ENCODE data around the gene DDO.
A peak's percentile ranks its signal among the peaks of the same experiment; 100 is the strongest.
"Not testable (repeated sequence)": the region's sequence is repeated elsewhere in the genome, so short reads cannot be mapped to it uniquely, and the experiment has no call there.

DDO gene, protein sequence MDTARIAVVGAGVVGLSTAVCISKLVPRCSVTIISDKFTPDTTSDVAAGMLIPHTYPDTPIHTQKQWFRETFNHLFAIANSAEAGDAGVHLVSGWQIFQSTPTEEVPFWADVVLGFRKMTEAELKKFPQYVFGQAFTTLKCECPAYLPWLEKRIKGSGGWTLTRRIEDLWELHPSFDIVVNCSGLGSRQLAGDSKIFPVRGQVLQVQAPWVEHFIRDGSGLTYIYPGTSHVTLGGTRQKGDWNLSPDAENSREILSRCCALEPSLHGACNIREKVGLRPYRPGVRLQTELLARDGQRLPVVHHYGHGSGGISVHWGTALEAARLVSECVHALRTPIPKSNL

DNA sequence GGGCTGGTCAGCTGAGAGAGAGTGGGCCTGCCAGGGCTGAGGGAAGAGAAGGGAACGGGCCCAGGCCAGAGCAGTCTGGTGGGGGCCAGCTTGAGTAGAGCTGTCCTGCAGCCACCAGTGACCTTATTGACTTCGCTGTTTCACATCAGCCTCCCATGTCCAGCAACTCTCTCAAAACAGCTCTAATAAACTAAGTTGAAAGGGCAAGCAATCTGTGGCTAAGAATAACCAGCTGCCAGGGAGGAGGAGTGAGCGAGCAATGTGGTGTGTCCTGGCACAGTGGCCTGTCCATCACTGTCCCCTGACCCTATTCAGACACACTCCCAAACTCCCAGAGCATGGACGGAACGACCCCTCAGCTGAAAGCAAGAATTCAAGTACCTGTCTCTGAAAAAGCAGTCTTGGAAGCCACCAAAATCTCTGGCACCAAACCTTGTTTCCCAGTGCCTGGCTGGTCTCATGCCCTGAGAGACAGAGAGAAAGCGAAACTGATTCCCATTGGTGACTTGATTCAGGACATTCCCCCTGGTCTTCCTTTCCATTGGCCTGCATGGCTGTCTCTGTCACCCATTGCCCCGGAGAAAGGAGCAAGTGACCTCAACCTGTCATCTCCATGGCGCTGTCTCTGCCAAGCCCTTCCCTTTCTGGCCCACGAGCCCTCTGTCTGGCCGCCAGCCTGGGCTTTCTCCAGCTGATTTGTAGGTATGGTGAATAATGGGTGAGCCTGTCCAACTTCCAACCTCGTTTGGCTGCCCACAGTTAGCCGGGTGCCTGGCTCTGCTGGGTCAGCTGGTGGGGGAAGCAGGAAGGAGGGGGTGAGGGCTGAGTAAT lies at the start of gene DDO:
DDO (minus strand) TSS at position 490 of the 831 bp plus-strand sequence. CDS start 2,113 bp downstream, outside the sequence.
- no peak for DNase-seq

DNA sequence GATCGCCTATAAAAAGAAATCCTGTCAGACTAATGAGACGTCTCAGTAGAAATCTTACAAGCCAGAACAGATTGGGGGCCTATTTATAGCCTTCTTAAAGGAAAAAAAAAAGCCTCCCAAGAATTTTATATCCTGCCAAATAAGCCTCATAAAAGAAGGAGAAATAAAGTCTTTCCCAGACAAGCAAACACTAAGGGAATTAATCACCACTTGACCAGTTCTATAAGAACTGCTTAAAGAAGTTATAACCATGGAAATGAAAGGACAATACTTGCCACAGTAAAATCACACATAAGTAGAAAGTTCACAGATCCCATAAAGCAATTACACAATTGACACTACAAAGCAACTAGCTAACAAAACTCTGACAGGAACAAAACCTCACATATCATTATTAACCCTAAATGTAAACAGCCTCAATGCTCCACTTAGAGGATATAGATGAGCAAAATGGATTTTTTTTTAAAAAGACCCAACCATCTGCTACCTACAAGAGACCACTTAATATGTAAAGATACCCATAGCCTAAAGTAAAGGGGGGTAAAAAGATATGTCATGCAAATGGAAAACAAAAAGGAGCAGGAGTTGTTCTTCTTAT lies 47.6 kb upstream of the DDO start:
- no peak for DNase-seq

DNA sequence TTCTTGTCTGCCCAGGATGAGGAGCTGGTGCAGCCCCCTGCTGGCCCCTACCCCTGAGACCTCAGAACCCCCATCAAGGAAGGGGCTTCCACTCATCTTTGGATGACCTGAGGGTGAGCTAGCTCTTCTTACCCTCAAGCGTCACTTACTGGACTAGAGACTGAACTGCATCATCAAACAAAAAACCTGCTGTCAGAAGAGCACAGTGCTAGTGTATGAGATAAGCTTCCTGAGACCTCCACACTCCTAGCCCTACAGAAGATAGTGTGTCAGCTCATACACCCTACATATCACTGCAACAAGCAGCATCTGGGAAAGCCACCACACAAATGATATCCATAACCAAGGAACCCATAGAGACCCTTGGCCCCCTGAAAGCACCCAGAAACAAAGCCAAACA lies 46.0 kb upstream of the DDO start:
- DNase-seq: no peak

DNA sequence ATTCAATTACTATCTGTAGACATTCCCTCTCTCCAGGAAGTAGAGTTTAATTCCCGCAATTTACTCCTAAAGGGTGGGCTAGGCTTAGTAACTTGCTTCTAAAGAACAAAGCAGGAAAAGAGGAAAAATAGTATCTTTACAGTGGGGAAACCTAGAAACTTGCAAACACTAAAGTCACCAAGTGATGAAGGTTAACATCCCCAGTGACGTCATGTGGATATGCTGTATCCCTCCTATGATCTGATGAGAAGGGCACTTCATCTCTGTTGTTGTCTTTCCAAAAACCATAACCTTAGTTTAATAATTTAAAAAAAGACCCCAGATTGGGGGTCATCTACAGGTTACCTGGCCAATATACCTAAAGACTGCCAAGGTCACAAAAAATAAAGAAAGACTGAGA lies 43.8 kb upstream of the DDO start:
- no peak for DNase-seq

DNA sequence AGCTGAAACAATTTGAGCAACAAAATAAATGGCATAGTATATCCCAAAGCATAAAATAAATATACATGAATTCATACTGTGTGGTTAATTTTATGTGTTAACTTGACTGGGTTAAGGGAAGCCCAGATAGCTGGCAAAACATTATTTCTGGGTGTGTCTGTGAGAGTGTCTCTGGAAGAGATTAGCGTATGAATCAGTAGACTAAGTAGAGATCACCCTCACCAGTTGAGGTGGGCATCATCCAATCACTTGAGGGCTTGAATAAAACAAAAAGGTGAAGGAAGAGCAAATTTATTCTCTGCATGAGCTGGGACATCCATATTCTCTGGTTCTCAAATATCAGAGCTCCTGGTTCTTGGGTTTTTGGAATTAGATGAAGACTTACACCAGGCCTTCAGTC lies 43.1 kb upstream of the DDO start:
- no peak for DNase-seq

DNA sequence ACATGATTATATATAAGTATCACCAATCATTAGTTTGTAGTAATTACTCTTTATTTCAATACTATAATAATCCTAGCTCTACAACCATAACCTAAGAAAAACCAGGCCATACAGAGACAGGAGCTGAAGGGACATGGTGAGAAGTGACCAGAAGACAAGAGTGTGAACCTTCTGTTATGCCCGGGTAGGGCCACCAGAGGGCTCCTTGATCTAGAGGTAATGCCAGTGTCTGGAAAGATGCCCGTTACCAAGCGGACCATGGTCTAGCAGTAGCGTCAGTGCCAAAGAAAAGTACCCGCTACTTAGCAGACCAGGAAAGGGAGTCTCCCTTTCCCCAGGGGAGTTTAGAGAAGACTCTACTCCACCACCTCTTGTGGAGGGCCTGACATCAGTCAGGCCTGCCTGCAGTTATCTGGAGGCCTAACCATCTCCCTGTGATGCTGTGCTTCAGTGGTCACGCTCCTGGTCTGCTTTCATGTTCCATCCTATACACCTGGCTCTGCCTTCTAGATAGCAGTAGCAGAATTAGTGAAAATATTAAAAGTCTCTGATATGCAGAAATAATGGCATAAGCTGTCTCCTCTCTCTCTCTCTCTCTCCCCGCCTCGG lies 42.3 kb upstream of the DDO start:
- not testable (repeated sequence) for DNase-seq

DNA sequence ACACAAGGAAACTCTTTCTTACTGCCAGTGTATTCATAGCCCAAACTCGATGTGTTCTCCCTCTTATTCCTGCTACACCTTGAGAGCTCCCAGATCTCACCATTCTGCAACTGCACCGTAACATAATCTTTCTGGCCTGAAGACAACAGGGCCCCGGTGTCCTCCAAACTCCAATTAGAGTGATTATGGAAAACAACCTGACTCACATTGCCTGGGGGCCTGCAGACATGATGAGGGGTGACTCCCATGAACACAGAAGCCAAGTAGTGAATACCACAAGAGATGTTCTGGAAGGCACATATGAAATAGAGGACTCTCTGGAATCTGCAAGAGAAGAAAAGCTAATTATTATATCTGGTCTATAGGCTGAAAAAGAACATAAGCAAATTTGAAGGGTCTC lies 41.3 kb upstream of the DDO start:
- no peak for DNase-seq

DNA sequence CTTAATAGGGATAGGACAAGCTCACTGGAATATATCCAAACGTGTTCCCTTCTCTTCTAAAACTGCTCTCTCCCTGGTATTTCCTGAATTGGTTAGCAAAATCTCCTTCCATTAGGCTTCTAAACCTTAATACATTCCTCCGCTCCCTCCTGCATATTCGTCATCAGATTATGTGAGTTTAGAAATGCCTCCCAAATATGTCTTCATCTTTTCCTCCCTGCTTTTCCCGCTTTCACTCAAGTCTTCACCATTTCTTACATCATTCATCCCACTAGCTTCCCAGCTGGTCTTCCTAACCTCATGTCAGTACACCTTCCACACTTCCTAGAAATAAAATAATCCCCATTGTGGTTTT lies 34.1 kb upstream of the DDO start:
- no peak for DNase-seq

DNA sequence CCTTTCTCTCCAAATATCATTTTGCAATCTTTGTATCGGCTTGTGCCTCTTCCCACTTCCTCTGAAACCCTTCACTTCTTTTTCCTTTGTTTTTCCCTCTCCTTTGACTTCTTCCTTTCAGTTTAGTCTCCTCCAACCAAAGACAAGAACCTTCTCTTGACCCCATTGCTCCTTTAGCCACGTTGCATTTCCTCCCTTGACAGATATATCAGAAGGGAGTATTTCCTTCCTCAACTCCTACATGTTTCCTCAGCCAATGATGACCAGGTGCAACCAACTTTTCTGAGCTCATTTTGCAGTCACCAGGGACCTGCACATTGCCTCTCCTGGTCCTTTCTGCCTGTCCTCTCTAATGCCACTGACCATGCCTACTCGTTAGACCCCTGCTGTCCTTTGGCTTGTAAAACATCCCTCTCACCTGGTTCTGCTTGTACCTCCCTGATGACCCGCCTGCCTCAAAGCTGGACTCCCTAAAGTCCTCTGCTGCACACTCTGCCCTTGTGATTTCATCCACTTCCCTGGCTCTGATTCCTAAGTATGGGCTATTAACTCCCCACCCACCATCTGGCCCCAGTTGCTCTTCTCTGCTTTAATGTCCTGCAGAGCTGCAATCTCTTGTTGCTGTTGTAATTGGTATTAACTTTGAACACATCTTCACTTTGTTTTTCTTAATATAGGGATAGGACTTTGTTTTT lies 33.6 kb upstream of the DDO start:
- DNase-seq: no peak

DNA sequence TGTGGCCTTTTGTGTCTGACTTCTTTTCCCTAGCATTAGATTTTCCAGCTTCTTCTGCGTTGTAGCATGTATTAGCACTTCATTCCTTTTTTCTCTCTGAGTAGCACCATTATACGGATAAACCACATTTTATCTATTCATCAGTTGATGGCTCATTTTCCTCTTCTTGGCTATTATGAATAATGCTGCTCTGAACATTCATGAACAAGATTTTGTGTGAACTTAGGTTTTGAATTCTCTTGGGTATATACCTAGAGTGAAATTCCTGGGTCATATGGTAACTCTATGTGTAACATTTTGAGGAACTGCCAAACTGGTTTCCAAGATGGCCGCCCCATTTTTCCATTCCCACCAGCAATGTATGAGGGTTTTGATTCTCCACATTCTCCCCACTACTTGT lies 32.4 kb upstream of the DDO start:
- no peak for DNase-seq

DNA sequence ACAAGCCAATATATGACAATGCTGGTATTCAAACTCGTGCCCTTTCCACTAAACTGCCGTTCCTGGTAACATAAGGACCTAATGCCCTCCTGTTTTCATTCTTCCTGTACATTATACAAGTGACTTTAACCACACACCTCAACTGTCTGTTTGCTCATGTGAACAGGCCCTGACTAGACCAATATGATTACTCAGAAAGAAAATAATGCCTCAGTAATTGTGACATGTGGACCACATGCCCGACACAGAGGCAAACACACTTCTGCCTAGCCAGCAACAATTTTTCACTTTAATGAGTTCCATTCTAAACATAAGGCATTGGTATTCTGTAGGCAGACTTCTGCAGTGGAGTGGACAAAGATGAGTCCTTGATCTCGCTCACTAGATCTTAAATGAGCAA lies 31.0 kb upstream of the DDO start:
- DNase-seq: no peak

DNA sequence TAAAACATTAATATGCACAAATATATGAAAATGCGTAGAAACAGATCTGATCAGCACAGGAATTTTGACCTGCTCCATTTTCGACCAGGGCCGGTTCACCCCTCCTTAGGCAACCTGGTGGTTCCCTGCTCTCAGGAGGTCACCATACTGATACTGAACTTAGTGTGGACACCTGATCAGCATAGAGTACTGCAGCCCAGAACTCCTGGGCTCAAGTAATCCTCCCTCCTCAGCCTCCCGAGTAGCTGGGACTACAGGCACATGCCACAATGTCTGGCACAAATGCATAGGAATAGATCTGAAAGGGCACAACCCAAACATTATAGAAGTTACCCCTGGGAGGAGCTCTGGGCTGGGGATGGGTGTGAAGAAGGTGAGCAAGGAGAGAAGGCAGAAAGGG lies 24.7 kb upstream of the DDO start:
- DNase-seq: no peak

DNA sequence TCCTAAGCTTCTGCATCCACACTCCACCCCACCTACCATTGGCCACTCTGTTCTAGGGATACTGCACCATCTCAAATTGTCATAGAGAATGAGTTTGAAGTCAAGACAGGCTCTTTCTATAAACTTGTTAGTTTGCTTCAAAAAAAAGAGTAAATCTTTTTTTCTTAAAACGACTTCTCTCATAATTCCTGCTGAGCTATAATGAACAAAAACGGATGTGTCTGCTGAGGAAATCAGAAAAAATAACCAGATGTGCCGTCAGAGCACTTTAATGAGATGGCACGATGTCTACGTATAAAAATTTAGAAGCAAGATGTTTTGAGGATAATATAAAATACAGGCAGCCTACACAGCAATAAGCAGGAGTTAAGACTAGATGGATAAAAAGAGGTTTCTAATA lies 24.0 kb upstream of the DDO start:
- no peak for DNase-seq

DNA sequence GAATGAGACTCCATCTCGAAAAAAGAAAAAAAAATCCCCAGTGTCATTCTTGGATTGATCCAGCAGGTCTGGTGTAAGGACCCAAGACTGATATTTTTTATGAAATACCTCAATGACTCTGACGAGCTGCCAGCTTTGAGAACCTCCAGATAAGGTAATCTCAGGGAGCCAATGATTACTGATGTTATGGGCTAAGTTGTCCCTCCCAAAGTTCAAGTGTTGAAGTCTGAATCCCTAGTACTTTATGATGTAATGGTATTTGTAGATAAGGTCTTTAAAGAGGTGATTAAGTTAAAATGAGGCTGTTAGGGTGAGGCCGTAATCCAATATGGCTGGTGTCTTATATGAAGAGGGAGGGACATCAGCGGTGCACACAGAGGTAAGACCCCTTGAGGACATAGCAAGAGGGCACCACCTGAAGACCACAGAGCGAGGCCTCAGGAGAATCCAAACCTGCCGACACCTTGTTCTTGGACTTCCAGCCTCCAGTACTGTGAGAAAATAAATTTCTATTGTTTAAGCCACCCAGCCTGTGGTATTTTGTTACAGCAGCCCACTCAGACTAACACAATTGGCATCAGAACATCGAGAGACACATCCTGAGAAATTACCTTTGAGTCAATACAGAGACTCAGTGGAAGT lies 19.7 kb upstream of the DDO start:
- no peak for DNase-seq

DNA sequence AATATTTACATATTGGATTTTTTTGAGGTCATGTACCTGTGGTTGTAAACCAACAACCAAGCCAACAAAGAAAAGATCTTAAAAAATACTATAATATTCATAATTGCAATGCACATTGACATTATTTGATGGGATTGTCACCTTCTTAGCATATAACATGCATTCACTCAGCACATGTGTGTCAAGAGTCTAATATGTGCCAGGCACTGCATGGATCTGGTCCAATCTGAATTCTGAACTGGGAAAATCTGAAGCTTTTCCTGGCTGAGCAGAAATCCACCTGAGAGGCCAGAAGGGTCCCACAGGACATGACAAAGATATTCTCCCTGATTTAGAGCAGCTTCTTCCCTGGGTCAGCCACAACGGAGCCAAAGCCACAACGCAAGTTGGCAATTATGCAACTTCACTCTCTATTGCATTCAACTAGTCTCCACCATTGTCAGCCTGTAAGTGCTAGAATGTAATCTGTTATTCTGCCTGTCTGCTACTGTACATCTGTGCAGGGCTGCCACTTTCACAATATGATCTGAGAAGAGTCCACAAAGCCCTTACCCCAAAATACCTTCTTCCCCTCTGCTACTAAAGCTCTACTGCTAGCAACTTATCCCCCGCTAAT lies 17.0 kb upstream of the DDO start:
- no peak for DNase-seq

DNA sequence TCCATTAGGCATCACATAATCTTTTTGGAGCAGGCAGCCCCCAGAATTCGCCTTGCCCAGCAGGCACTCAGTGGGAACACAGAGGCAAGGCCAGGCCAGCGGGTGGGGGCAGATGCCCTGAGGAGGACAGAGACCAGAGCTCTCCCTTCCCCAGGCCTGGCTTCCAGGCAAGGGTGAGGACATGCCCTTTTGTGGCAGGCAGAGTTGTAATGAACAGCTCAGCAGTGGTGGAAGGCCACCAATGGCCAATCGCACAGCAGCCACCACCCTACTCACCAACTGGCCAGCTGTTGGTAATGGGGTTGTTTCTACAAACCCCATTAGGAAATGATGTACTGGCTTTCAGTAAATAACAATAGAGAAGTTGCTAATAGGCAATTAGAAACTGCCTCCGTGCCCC lies 15.4 kb upstream of the DDO start:
- DNase-seq: no peak

DNA sequence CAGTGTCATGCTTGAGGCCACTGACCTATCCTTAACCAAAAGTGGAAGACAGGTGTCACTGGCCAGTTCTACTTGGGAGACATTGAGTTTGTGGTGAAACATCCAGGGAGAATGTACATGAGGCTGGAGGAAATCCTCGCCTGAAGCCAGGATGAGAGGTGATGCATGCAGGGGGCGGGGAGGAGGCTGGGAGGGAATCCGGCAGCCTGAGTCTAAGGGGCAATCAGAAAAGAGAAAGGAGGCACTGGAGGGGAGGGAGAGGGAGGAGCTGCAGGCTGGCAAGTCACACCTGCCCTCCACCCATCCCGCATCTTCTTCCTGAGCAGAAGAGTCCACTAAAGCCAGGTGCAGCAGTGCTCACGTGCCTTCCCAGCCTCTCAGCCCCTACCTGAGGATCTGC lies 14.9 kb upstream of the DDO start:
- peak; percentile 28 for DNase-seq

DNA sequence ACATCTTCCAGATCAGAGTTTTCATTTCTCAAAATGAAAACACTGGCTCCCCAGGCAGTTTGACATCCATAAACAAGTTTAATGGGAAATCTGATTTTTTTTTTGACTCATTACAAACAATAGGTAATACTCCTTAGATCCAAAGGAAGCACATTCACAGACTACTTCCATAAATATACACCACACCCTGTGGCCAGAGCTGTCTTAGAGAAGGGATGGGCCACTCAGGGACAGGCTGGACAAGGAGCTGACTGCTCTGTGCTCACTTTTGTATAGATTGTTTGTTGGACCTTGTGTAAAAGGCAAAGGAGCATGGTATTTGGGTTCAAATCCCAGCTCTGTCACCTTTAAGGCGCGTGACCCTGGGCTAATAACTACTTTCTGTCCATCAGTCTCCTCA lies 12.8 kb upstream of the DDO start:
- DNase-seq: no peak

DNA sequence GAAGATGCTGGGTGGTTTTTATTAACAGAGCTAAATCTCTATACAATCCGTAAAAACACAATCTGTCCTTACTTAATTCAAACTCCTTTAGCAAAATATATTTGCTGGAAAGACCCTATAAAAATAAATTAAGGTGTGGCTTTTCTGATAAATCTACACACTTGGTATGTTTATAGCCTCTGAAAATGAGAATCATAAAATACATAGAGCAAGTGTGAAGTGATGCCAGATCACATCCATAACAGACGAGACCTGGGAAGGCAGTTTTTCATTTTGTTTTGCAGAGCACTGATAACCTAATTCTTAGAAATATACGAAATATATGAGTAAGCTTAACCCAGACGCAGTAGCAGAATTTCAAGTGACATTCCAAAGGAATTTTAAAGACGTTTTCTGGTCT lies 10.4 kb upstream of the DDO start:
- DNase-seq: no peak

DNA sequence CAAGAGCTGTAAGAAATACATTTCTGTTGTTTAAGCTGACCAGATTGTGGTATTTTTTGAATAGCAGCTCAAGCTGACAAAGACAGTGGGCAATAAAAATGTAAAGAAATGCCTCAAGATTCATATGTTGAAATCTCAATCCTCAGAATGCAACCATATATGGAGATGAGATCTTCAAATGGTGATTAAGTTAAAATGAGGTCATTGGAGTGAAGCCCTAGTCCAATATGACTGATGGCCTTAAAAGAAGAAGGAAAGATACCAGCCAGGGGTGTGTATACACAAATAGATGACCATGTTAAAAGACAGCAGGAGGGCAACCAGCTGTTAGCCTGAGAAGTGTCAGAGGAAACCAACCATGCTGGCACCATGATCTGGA lies 7.1 kb upstream of the DDO start:
- no peak for DNase-seq

DNA sequence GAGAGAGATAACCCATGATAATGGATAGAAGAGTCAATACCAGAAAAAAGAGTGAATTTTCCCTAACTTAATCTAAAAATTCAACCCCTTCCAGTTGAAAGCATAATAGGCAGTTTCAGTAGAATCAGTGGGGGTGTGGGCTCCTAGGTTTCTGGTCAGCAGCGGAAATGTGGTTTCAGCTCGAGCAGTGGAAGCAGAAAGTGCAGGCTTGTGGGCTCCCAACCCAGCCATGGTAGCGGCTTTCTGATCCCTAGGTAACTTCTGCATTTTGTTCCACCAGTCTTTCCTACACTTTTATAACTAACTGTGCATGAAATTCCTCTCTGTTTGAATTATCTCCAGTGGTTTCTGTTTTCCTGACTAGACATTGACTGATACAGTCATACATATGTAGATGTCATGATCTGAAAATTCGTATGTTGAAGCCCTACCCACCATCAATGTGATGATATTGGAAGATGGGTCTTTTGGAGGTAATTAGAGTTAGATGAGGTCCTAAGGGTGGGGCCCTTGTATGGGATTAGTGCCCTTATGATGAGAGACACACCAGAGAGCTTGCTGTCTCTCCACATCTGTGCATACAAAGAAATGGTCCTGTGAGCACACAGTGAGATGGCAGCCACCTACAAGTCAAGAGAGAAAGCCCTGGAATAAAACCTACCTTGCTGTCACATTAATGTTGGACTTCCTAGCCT lies 6.5 kb upstream of the DDO start:
- DNase-seq: no peak

All from NCI-H1436 treated with DMSO at 0.1 percent for 48 hours (cell line).